ENCODE results near the gene AGAP6.
"Not testable (repeated sequence)": the region's sequence is repeated elsewhere in the genome, so short reads cannot be mapped to it uniquely, and the experiment has no call there.

GRCh38 chr10:50014024-50014423 lies 25.8 kb downstream of the AGAP6 start:
- not testable (repeated sequence) for TF ChIP-seq CTCF (conservative IDR thresholded peaks at IDR 0.05); EZH2 (IDR thresholded peaks at IDR 0.05; ENCODE audit: low read depth)
